ENCODE data around the gene ZNRF3.
"Not testable (repeated sequence)": the region's sequence is repeated elsewhere in the genome, so short reads cannot be mapped to it uniquely, and the experiment has no call there.

The ZNRF3 gene

DNA sequence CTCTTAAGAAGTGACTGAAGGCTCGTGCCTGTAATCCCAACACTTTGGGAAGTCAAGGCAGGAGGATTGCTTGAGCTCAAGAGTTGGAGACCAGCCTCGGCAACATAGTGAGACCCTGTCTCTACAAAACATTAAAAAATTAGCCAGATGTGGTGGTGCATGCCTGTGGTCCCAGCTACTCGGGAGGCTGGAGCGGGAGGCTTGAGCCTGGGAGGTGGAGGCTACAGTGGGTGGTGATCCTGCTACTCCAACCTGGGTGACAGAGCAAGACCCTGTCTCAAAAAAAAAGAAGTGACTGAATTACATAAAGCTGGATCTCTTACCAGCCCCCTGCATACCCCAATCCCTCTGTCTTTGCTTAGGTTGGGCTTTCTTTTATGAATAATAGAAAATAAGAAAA is 120.2 kb downstream of the ZNRF3 start:
- H3K4me3 ChIP-seq (replicated peaks; ENCODE audit: low read depth, low read length): no peak overlapping the region
- no peak for DNase-seq (ENCODE audit: extremely low read depth, low read depth)
- TF ChIP-seq, protein P1, sequence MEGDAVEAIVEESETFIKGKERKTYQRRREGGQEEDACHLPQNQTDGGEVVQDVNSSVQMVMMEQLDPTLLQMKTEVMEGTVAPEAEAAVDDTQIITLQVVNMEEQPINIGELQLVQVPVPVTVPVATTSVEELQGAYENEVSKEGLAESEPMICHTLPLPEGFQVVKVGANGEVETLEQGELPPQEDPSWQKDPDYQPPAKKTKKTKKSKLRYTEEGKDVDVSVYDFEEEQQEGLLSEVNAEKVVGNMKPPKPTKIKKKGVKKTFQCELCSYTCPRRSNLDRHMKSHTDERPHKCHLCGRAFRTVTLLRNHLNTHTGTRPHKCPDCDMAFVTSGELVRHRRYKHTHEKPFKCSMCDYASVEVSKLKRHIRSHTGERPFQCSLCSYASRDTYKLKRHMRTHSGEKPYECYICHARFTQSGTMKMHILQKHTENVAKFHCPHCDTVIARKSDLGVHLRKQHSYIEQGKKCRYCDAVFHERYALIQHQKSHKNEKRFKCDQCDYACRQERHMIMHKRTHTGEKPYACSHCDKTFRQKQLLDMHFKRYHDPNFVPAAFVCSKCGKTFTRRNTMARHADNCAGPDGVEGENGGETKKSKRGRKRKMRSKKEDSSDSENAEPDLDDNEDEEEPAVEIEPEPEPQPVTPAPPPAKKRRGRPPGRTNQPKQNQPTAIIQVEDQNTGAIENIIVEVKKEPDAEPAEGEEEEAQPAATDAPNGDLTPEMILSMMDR (IDR thresholded peaks at IDR 0.05; ENCODE audit: low read depth, low read length, missing control alignments): no peak

- DNase-seq (ENCODE audit: extremely low read depth, low read depth): no peak
- H3K4me3 ChIP-seq (replicated peaks; ENCODE audit: low read depth, low read length): no peak overlapping the region
- TF ChIP-seq, protein P1 (IDR thresholded peaks at IDR 0.05; ENCODE audit: low read depth, low read length, missing control alignments): no peak
These were observed 120.7 kb downstream of the ZNRF3 start for GRCh38 chr22:29003975-29004646.

GRCh38 chr22:29004647-29005371 is 121.4 kb downstream of the ZNRF3 start:
- no peak for DNase-seq (ENCODE audit: extremely low read depth, low read depth)
- no peak overlapping the region for H3K4me3 ChIP-seq (replicated peaks; ENCODE audit: low read depth, low read length)
- TF ChIP-seq, protein P1 (IDR thresholded peaks at IDR 0.05; ENCODE audit: low read depth, low read length, missing control alignments): no peak

DNA sequence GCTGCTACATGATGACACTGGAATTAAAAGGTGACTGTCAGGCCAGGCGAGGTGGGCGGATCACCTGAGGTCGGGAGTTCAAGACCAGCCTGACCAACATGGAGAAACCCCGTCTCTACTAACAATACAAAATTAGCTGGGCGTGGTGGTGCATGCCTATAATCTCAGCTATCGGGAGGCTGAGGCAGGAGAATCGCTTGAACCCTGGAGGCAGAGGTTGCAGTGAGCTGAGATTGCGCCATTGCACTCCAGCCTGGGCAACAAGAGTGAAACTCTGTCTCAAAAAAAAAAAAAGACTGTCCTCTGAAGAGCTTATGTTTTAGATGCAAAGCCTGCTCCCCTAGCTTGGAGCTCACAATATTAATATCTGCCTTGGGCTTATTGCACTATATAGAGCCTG is 122.4 kb downstream of the ZNRF3 start:
- not testable (repeated sequence) for H3K4me3 ChIP-seq (replicated peaks; ENCODE audit: low read depth, low read length); DNase-seq (ENCODE audit: extremely low read depth, low read depth)

DNA sequence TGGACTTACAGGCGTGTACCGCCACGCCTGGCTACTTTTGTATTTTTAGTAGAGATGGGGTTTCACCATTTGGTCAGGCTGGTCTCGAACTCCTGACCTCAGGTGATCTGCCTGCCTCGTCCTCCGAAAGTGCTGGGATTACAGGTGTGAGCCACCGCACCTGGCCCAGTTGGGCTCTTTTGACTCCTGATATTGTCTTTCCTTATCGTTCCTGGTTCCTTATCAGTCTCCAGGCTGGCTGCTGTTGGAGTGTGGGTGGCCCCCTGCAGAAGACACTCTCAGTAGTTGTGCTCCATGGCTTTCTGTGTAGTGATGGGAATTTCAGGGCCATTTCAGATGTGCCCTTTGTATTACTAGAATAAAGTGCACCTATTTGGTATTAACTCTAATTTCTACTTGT is 123.0 kb downstream of the ZNRF3 start:
- H3K4me3 ChIP-seq (replicated peaks; ENCODE audit: low read depth, low read length): no peak overlapping the region
- TF ChIP-seq, protein P1 (IDR thresholded peaks at IDR 0.05; ENCODE audit: low read depth, low read length, missing control alignments): no peak
- no peak for DNase-seq (ENCODE audit: extremely low read depth, low read depth)

DNA sequence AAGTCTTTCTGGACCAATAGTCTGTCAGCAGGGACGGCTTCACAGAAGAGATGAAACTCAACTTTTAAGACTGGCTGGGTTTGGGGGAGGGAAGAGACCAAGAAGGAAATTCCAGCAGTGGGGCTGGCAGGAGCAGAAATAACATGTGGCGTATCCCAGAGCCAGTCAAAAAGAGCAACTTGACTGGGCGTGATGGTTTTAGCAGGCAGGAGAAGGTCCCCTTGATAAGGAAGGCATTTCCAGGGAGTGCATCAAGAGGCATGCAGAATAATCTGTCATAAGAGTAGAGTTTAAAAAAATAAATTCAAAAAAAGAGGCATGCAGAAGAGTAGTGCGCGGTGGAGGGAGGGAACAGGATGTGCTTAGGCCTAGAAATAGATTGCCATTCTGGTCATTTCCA is 125.8 kb downstream of the ZNRF3 start:
- no peak overlapping the region for H3K4me3 ChIP-seq (replicated peaks; ENCODE audit: low read depth, low read length)
- DNase-seq (ENCODE audit: extremely low read depth, low read depth): no peak
- TF ChIP-seq, protein P1 (IDR thresholded peaks at IDR 0.05; ENCODE audit: low read depth, low read length, missing control alignments): no peak

DNA sequence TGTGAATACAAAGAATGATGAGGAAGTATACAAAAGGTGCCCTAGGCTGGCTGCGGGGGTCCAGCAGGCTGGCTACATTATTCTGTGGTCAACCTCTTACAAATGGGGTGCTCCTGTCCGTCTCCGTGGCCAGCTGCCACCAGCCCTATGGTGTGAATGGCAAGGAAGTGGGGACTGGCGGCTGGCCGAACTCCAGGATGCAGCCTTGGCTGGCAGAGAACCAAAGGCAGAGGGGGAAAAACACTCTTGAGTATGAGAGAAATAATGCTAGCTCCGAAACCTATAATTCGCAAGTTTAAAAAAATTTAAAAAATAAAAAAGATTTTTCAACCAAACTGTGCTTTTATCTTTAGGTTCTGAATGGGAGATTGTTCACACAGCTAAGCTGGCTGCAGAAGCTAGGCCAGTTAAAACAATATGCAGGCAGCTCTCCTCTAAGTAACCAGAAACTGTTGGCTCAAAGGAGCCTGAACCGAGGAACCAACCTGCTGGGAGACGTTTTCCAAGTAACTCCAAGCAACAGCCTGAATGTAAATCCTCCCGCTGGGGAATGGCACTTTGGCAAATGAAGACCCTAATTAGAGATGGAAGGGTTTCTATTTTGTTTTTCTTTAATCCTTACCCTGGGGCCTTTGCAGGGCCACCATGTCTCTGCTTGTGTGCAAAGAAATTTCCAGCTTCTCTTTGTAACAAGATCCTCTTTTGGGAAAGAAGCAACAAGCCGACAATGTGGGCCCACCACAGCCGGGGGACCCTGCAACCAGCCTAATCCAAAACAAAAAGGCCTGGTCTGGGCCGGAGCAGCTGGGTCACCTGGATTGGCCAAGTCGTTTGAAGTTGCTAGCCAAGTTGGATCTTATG is 128.1 kb downstream of the ZNRF3 start:
- DNase-seq (ENCODE audit: extremely low read depth, low read depth): no peak
- TF ChIP-seq, protein P1 (IDR thresholded peaks at IDR 0.05; ENCODE audit: low read depth, low read length, missing control alignments): no peak

More for the DNA sequence above, 128.1 kb downstream of the ZNRF3 start:
- H3K4me3 ChIP-seq (replicated peaks; ENCODE audit: low read depth, low read length): no peak overlapping the region

Measured in HFF-Myc (cell line).